ENCODE results near the gene ARRDC4. TPM values are rescaled to one million over a fixed set of nuclear protein-coding genes. Genes with fewer than 3 reads are reported as not detected.

Gene ARRDC4
- polyA plus RNA-seq, 1 experiment, result 39.6 TPM

GRCh38 chr15:98005659-98006058 lies 45.2 kb downstream of the ARRDC4 start:
- ChIA-PET CTCF (interaction anchor here (1.1 kb wide), 1 partner anchor 79 kb away, joined by 3 read pairs; no protein-coding TSS in a partner anchor), POLR2A (no interaction called here)
- Histone ChIP-seq H3K4me3 (ENCODE audit: low read depth, low read length) (no peak overlapping the region), H3K27me3 (ENCODE audit: control insufficient read depth, insufficient read depth, low read length) (no peaks in the 10 kb centered on the region), H3K36me3 (ENCODE audit: control insufficient read depth, insufficient read depth, low read length) (no peaks in the 10 kb centered on the region)
- no peak for TF ChIP-seq CTCF (IDR thresholded peaks at IDR 0.05; ENCODE audit: insufficient read depth, low read depth, low read length)
- DNase-seq (ENCODE audit: low read depth), result no peak

GRCh38 chr15:98009169-98009568 lies 48.7 kb downstream of the ARRDC4 start:
- H3K4me3 ChIP-seq (ENCODE audit: low read depth, low read length), result no peak overlapping the region
- no peaks in the 10 kb centered on the region for H3K36me3 ChIP-seq (ENCODE audit: control insufficient read depth, insufficient read depth, low read length)
- no peaks in the 10 kb centered on the region for H3K27me3 ChIP-seq (ENCODE audit: control insufficient read depth, insufficient read depth, low read length)
- no peak for TF ChIP-seq CTCF (IDR thresholded peaks at IDR 0.05; ENCODE audit: insufficient read depth, low read depth, low read length)
- CTCF ChIA-PET, result no interaction called here
- no peak for DNase-seq (ENCODE audit: low read depth)
- POLR2A ChIA-PET, result no interaction called here

- no peak for TF ChIP-seq CTCF (IDR thresholded peaks at IDR 0.05; ENCODE audit: insufficient read depth, low read depth, low read length)
- Histone ChIP-seq H3K4me3 (ENCODE audit: low read depth, low read length) (no peak overlapping the region), H3K27me3 (ENCODE audit: control insufficient read depth, insufficient read depth, low read length) (no peaks in the 10 kb centered on the region), H3K36me3 (ENCODE audit: control insufficient read depth, insufficient read depth, low read length) (no peaks in the 10 kb centered on the region)
- CTCF ChIA-PET, result no interaction called here
- POLR2A ChIA-PET, result no interaction called here
- no peak for DNase-seq (ENCODE audit: low read depth)
Measured at GRCh38 chr15:98009971-98010370, 49.5 kb downstream of the ARRDC4 start.

- Histone ChIP-seq H3K27me3 (ENCODE audit: control insufficient read depth, insufficient read depth, low read length) (no peaks in the 10 kb centered on the region), H3K36me3 (ENCODE audit: control insufficient read depth, insufficient read depth, low read length) (no peaks in the 10 kb centered on the region), H3K4me3 (ENCODE audit: low read depth, low read length) (no peak overlapping the region)
- TF ChIP-seq CTCF (IDR thresholded peaks at IDR 0.05; ENCODE audit: insufficient read depth, low read depth, low read length), result no peak
- no peak for DNase-seq (ENCODE audit: low read depth)
- ChIA-PET POLR2A (no interaction called here), CTCF (no interaction called here)
Measured at GRCh38 chr15:98012354-98012753, 51.9 kb downstream of the ARRDC4 start.

- Histone ChIP-seq H3K36me3 (ENCODE audit: control insufficient read depth, insufficient read depth, low read length) (no peaks in the 10 kb centered on the region), H3K4me3 (ENCODE audit: low read depth, low read length) (no peak overlapping the region), H3K27me3 (ENCODE audit: control insufficient read depth, insufficient read depth, low read length) (no peaks in the 10 kb centered on the region)
- ChIA-PET POLR2A (no interaction called here), CTCF (no interaction called here)
- DNase-seq (ENCODE audit: low read depth), result no peak
- no peak for TF ChIP-seq CTCF (IDR thresholded peaks at IDR 0.05; ENCODE audit: insufficient read depth, low read depth, low read length)
Measured at GRCh38 chr15:98013631-98014030, 53.1 kb downstream of the ARRDC4 start.
